GM19099 (cell line): Measurements from ENCODE around the gene PNMA1.

Source experiments
- POLR2A ChIP-seq: IDR thresholded peaks from 3 replicates; pipeline ENCODE4 v1.6.1; 2011; ENCODE audit warnings: low read depth; ENCODE audit not compliant: insufficient read length; ENCODE audit errors: extremely low read depth

Gene PNMA1

GRCh38 chr14:73744175-73744867 lies 30.1 kb upstream of the PNMA1 start:
- no peak for TF ChIP-seq POLR2A

- no peak for TF ChIP-seq POLR2A
Observed at GRCh38 chr14:73743431-73743931, 29.3 kb upstream of the PNMA1 start.

GRCh38 chr14:73742520-73743238 lies 28.5 kb upstream of the PNMA1 start:
- TF ChIP-seq POLR2A: no peak

GRCh38 chr14:73741876-73742519 lies 27.8 kb upstream of the PNMA1 start:
- no peak for TF ChIP-seq POLR2A

GRCh38 chr14:73741386-73741875 lies 27.2 kb upstream of the PNMA1 start:
- TF ChIP-seq POLR2A: no peak

GRCh38 chr14:73740618-73741326 lies 26.6 kb upstream of the PNMA1 start:
- no peak for TF ChIP-seq POLR2A

GRCh38 chr14:73739899-73740617 lies 25.9 kb upstream of the PNMA1 start:
- TF ChIP-seq POLR2A: no peak

- no peak for TF ChIP-seq POLR2A
Observed at GRCh38 chr14:73739174-73739898, 25.2 kb upstream of the PNMA1 start.

GRCh38 chr14:73738518-73739173 lies 24.5 kb upstream of the PNMA1 start:
- TF ChIP-seq POLR2A: no peak

GRCh38 chr14:73736842-73737241 lies 22.7 kb upstream of the PNMA1 start:
- no peak for TF ChIP-seq POLR2A

GRCh38 chr14:73732006-73732405 lies 17.8 kb upstream of the PNMA1 start:
- TF ChIP-seq POLR2A: no peak

GRCh38 chr14:73731111-73731510 lies 16.9 kb upstream of the PNMA1 start:
- TF ChIP-seq POLR2A: no peak

- no peak for TF ChIP-seq POLR2A
Observed at GRCh38 chr14:73729556-73730265, 15.5 kb upstream of the PNMA1 start.
